Chondrocyte (in vitro differentiated cells): ENCODE data around the gene PARVB. TPM values are rescaled to one million over a fixed set of nuclear protein-coding genes. Genes with fewer than 3 reads are reported as not detected.
A peak's percentile ranks its signal among the peaks of the same experiment; 100 is the strongest.

ENCODE experiments used
- DNase-seq: peaks from one replicate; pipeline ENCODE4 v3.0.0; 2021; ENCODE audit warnings: mixed read lengths, low spot score
- H3K27ac Mint-ChIP-seq: one replicate; pipeline ENCODE4 v1.8.0; 2021; ENCODE audit warnings: mild to moderate bottlenecking, moderate library complexity, mixed read lengths; ENCODE audit not compliant: unreplicated experiment
- H3K27me3 Mint-ChIP-seq: 2 replicates; pipeline ENCODE4 v1.8.0; 2021; ENCODE audit warnings: low read depth, mixed read lengths
- H3K36me3 Mint-ChIP-seq: 2 replicates; pipeline ENCODE4 v1.8.0; 2021; ENCODE audit warnings: low read depth, mixed read lengths
- H3K4me1 Mint-ChIP-seq: 2 replicates; pipeline ENCODE4 v1.8.0; 2021; ENCODE audit warnings: low read depth, mild to moderate bottlenecking, mixed read lengths
- H3K4me3 Mint-ChIP-seq: one replicate; pipeline ENCODE4 v1.8.0; 2021; ENCODE audit warnings: mild to moderate bottlenecking, moderate library complexity, mixed read lengths; ENCODE audit not compliant: unreplicated experiment
- H3K9me3 Mint-ChIP-seq: 2 replicates; pipeline ENCODE4 v1.8.0; 2021; ENCODE audit warnings: low read depth, mixed read lengths
- total RNA-seq: library from RNA; stranded (reverse); gene quantifications from 3 replicates; pipeline ENCODE4 v1.2.1, GENCODE V29; 2021
- TF ChIP-seq, protein P1 (sequence below): fragments of 200-600 bp; sonication (generic); IDR thresholded peaks from 2 replicates; pipeline ENCODE4 v1.5.0; 2021; ENCODE audit warnings: antibody characterized with exemption, mild to moderate bottlenecking, moderate library complexity

Gene PARVB
- total RNA-seq, 1 donor from 2014 or later = 33.6 TPM

DNA sequence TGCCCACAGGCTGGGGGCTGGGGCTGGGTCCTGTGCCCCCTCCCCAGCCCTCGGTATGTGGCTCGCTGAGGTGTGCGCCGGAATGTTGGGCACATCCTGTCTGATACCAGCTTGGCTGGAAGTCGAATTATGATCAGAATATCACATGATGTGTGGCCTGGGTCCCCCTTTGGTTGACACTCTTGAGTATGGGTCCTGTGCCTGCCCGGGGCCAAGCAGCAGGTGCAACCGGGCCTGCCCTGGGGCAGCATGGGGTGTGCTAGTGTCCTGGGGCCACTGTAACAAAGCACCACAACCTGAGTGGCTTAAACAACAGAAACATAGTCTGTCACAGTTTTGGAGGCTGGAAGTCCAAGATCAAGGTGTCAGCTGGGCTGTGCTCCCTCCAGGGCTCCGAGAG lies 52.7 kb downstream of the PARVB start:
- no peak overlapping the region for H3K4me3 Mint-ChIP-seq
- no peak for DNase-seq
- H3K36me3 Mint-ChIP-seq = no peaks in the 10 kb centered on the region
- H3K27ac Mint-ChIP-seq = no peak overlapping the region
- no peaks in the 10 kb centered on the region for H3K9me3 Mint-ChIP-seq
- TF ChIP-seq, protein P1, sequence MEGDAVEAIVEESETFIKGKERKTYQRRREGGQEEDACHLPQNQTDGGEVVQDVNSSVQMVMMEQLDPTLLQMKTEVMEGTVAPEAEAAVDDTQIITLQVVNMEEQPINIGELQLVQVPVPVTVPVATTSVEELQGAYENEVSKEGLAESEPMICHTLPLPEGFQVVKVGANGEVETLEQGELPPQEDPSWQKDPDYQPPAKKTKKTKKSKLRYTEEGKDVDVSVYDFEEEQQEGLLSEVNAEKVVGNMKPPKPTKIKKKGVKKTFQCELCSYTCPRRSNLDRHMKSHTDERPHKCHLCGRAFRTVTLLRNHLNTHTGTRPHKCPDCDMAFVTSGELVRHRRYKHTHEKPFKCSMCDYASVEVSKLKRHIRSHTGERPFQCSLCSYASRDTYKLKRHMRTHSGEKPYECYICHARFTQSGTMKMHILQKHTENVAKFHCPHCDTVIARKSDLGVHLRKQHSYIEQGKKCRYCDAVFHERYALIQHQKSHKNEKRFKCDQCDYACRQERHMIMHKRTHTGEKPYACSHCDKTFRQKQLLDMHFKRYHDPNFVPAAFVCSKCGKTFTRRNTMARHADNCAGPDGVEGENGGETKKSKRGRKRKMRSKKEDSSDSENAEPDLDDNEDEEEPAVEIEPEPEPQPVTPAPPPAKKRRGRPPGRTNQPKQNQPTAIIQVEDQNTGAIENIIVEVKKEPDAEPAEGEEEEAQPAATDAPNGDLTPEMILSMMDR = no peak
- no peaks in the 10 kb centered on the region for H3K4me1 Mint-ChIP-seq
- H3K27me3 Mint-ChIP-seq = no peaks in the 10 kb centered on the region

DNA sequence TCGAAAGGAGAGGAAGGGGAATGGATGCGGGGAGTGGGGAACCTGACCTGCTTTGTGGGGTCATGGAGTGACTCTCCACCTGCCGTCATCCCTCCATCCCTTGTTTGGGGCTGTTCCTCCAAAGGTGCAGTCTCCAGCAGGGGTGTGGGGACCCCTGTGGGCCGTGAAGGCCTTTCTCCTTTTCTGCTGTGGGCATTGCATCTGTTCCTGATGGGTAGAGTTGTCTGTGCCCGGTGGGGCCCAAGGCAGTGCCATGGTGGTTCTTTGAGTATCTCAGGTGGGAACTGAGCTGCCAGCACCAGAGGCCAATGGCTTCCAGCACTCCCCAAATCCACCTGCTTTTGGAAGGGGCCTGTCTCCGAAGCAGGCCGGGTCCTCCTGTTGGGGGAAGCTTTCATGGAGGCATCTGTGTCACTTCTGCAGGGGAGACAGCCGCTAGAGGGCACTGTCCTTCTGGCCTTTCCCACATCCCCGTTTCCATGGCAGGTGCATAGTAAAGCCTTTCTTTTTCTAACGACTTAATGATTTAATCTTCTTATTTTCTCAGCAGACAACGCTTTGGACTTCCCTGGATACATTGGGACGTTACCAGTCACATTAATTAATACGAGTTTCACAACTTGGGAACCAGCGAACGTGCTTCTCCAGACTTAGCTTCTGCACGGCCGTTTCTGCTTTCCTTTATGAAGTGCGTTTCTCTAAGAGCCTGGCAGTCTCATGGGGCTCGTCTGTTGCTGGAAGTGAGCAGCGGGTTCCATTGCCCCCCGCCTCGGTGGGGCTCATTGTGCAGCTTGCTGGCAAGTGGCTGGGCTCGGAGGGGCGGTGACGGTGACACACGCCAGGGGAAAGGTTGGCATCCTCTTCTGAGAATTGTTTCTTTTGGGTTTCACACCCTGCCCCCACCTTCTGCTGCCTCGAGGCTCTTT lies 57.1 kb downstream of the PARVB start:
- H3K36me3 Mint-ChIP-seq = peaks cover 4% of the 10 kb centered on the region
- TF ChIP-seq, protein P1 = peak; percentile 92
- H3K4me3 Mint-ChIP-seq = no peak overlapping the region
- H3K4me1 Mint-ChIP-seq = peaks cover 8% of the 10 kb centered on the region
- H3K27me3 Mint-ChIP-seq = no peaks in the 10 kb centered on the region
- H3K9me3 Mint-ChIP-seq = peaks cover 4% of the 10 kb centered on the region
- no peak for DNase-seq
- no peak overlapping the region for H3K27ac Mint-ChIP-seq

DNA sequence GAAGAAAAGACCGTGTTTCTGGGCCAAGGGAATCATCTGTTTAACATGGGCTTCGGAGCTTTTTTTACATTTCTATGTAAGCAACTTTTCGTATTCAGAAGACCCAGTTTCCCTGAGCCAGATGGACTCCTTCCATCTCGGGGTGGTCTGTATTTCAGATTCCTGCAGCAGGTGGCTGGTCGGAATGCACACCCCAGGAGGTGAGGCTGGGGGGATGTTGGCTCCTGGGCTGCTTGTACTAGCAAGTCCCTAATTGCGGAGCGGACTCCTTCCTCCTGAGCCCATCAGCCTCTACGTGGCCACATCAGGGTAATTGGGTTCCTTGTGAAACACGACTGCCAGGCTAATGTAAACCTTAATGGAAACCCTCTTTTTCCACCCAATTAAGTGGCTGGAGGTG lies 58.7 kb downstream of the PARVB start:
- H3K27me3 Mint-ChIP-seq = no peaks in the 10 kb centered on the region
- peaks cover 4% of the 10 kb centered on the region for H3K36me3 Mint-ChIP-seq
- no peak overlapping the region for H3K4me3 Mint-ChIP-seq
- H3K4me1 Mint-ChIP-seq = peaks cover 22% of the 10 kb centered on the region
- no peak overlapping the region for H3K27ac Mint-ChIP-seq
- H3K9me3 Mint-ChIP-seq = peaks cover 4% of the 10 kb centered on the region
- no peak for DNase-seq
- TF ChIP-seq, protein P1 = no peak

DNA sequence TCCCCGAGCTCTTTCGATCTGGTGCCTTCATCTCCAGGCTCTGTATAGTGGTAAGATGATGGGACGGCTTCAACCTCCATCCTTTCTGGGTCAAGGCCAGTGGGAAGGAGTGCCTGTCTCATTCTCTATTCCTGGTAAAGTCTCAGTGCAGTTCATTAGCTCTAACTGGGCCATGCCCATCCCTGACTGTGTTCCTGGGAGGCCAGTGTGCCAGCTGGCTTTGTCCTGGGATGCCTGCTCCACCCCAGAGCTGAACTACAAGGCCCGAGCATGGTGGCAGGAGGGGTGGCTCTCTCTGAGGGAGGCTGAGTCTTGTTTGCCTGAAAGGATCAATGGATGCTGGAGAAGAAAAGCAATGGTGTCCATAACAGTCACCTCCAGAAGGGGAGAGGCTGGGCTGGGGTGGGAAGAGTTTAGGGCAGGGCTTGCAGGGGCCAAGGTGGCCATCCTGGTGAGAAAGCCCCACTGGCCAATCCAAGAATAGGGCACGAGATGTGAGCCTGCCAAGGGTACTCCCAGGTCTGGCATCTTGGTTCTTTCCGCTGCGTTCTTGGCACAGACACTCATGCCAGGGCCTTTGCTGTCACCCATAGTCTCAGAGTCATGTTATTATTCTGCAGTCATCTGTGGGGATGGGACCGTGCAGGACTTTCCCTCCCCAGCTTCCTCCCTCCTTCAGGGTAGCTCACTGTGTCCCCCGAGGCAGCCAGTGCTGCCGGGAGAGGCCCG lies 60.1 kb downstream of the PARVB start:
- no peak overlapping the region for H3K27ac Mint-ChIP-seq
- peaks cover 4% of the 10 kb centered on the region for H3K9me3 Mint-ChIP-seq
- no peaks in the 10 kb centered on the region for H3K27me3 Mint-ChIP-seq
- peaks cover 4% of the 10 kb centered on the region for H3K36me3 Mint-ChIP-seq
- H3K4me1 Mint-ChIP-seq = peaks cover 34% of the 10 kb centered on the region
- TF ChIP-seq, protein P1 = no peak
- no peak for DNase-seq
- no peak overlapping the region for H3K4me3 Mint-ChIP-seq

DNA sequence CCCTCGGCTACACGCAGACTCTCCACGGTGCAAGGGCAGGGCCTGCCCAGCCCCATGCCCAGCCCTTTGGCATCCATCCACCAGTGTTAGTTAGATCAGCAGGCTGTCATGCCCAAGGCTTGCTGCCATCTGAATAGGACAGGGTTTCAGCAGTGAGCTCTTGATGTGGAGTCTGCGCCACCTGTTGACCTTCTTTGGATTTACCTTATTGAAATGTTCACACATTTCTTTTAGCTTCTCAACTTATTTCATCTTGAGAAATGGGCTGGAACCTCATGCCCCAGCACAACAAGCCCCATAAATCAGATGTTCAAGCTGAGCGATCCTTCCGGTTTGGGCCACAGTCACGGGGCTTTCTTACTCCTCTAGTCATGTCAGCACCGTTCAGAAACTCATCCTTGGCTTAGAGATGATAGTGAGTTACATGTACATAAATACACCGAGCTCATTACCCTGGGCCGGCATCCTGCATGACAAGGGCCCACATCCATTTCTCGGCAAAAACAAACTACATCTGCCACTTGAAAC lies 61.7 kb downstream of the PARVB start:
- peaks cover 45% of the 10 kb centered on the region for H3K4me1 Mint-ChIP-seq
- H3K27me3 Mint-ChIP-seq = no peaks in the 10 kb centered on the region
- H3K27ac Mint-ChIP-seq = peak overlapping the region; percentile 76
- TF ChIP-seq, protein P1 = peak; percentile 69
- H3K36me3 Mint-ChIP-seq = peaks cover 4% of the 10 kb centered on the region
- no peak for DNase-seq
- H3K9me3 Mint-ChIP-seq = peaks cover 4% of the 10 kb centered on the region
- H3K4me3 Mint-ChIP-seq = no peak overlapping the region
